Measurements from ENCODE around the gene HYCC2.

DNA sequence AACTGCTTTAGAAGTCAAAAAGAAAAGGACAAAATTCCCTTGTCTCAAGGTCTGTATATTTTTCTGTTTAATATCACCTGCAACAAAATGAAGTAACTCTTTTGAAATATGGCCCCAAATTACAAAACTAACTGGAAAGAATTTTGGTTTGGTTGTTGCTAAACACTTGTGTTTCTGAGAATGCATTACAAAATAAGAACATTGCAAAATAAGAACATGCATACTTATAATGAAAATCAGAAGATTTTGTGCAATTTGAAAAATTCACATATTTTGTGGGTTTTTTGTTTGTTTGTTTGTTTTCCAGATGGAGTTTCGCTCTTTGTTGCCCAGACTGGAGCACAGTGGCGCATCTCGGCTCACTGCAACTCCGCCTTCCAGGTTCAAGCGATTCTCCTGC is 22.1 kb upstream of the HYCC2 start:
- TF ChIP-seq POLR2A (IDR thresholded peaks at IDR 0.05): no peak
- TF ChIP-seq, protein P1, sequence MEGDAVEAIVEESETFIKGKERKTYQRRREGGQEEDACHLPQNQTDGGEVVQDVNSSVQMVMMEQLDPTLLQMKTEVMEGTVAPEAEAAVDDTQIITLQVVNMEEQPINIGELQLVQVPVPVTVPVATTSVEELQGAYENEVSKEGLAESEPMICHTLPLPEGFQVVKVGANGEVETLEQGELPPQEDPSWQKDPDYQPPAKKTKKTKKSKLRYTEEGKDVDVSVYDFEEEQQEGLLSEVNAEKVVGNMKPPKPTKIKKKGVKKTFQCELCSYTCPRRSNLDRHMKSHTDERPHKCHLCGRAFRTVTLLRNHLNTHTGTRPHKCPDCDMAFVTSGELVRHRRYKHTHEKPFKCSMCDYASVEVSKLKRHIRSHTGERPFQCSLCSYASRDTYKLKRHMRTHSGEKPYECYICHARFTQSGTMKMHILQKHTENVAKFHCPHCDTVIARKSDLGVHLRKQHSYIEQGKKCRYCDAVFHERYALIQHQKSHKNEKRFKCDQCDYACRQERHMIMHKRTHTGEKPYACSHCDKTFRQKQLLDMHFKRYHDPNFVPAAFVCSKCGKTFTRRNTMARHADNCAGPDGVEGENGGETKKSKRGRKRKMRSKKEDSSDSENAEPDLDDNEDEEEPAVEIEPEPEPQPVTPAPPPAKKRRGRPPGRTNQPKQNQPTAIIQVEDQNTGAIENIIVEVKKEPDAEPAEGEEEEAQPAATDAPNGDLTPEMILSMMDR (IDR thresholded peaks at IDR 0.05 in 4 of 5, conservative IDR thresholded peaks at IDR 0.05 in 1 of 5): no peak
